Ovary (tissue), 9 donors: ENCODE measurements around the gene MUSK. TPM values are rescaled to one million over a fixed set of nuclear protein-coding genes. Genes with fewer than 3 reads are reported as not detected.
"Not testable (repeated sequence)": the region's sequence is repeated elsewhere in the genome, so short reads cannot be mapped to it uniquely, and the experiment has no call there.

ENCODE experiments used
- DNase-seq, 5 donors: peaks; one replicate each; pipeline ENCODE4 v3.0.0-alpha.2; 2019 to 2020
- H3K27ac ChIP-seq, 2 donors: fragments of 200-600 bp; one replicate each; pipeline versions ENCODE4 v1.5.1 to v1.8.0; 2019 to 2022
- H3K27me3 ChIP-seq: fragments of 200-600 bp; one replicate; pipeline ENCODE4 v1.8.0; 2022
- H3K36me3 ChIP-seq: fragments of 200-600 bp; sonication (generic); one replicate; pipeline ENCODE4 v1.5.1; 2019
- H3K4me1 ChIP-seq: one replicate; pipeline ENCODE4 v1.8.1; 2013; ENCODE audit warnings: mild to moderate bottlenecking, moderate library complexity; ENCODE audit not compliant: insufficient read depth
- H3K4me3 ChIP-seq: fragments of 200-600 bp; sonication (generic); one replicate; pipeline ENCODE4 v1.5.1; 2017
- H3K9me3 ChIP-seq, 2 donors: fragments of 200-600 bp in 1 of 2; sonication (generic) in 1 of 2; one replicate each; pipeline versions ENCODE4 v1.5.1 to v1.8.1; 2013 to 2019; ENCODE audit warnings: mild to moderate bottlenecking in 1 of 2, moderate library complexity in 1 of 2
- EP300 ChIP-seq: sonication (generic); formaldehyde crosslinking; IDR thresholded peaks from one replicate; pipeline ENCODE4 v1.6.1; 2017; ENCODE audit warnings: antibody characterized with exemption
- POLR2A ChIP-seq: fragments of 450-650 bp; IDR thresholded peaks from one replicate; pipeline ENCODE4 v1.6.1; 2017; ENCODE audit warnings: antibody characterized with exemption, mild to moderate bottlenecking, moderate library complexity
- WGBS, 3 donors: extraction: QIAGEN DNeasy Blood & Tissue Kit in 1 of 3; methylation state at CpG; one replicate each; pipeline versions ENCODE4 v1.1.5 to v1.1.7; 2013 to 2017; 5-methylcytosine and 5-hydroxymethylcytosine counted together
- intact Hi-C, 4 donors: fragments of 100-400 bp; cut with DNase I; formaldehyde crosslinking; loops; one replicate each; pipeline versions ENCODE4 v1.11.0 to v1.15.1; 2022 to 2023
- polyA plus RNA-seq, 2 donors: library from polyadenylated mRNA; stranded (reverse); fragments of 200-250 nt in 1 of 2; fragments of 350-450 nt in 1 of 2; fragmentation: Illumina TruSeq in 1 of 2; extraction: RNeasy Lipid Tissue Mini Kit (QIAGEN cat#74804) in 1 of 2; gene quantifications; one replicate each; pipeline ENCODE4 v1.2.3, GENCODE V29; 2013 to 2014
- total RNA-seq, 7 donors: library from RNA; depleted of rRNA in 2 of 7; stranded (reverse); fragments of >200 nt in 2 of 7; fragmentation: NEBNext Ultra II Directional in 3 of 7; extraction: Animal tissue kit (Norgen Biotek cat#: 25700) in 3 of 7; gene quantifications; one replicate each; pipeline versions ENCODE4 v1.1.0 to v1.2.4, GENCODE V29; 2016 to 2023
- TF ChIP-seq, protein P1 (sequence below), 3 donors: fragments of 450-650 bp in 2 of 3; fragments of 200-600 bp in 1 of 3; IDR thresholded peaks; one replicate each; pipeline versions ENCODE4 v1.5.1 to v1.8.0; 2016 to 2022; ENCODE audit warnings: antibody characterized with exemption in 3 of 3, mild to moderate bottlenecking in 1 of 3
- donor health status: DM: no; HTN: no; CAD: no; lungs with moderate emphysema.
- donor health status: DM: no; HTN: no; CAD: no.
- donor health status: Bipolar disorder and iron deficiency.
- donor health status: DM: yes; HTN: yes; CAD: no.
- donor health status: DM: no; HTN: no; CAD: no.
- donor health status: DM: yes; HTN: yes; CAD: no.

Gene MUSK
- total and polyA plus RNA-seq, 9 donors, result 0.10 to 0.91 (median 0.17) TPM; not detected in 1

DNA sequence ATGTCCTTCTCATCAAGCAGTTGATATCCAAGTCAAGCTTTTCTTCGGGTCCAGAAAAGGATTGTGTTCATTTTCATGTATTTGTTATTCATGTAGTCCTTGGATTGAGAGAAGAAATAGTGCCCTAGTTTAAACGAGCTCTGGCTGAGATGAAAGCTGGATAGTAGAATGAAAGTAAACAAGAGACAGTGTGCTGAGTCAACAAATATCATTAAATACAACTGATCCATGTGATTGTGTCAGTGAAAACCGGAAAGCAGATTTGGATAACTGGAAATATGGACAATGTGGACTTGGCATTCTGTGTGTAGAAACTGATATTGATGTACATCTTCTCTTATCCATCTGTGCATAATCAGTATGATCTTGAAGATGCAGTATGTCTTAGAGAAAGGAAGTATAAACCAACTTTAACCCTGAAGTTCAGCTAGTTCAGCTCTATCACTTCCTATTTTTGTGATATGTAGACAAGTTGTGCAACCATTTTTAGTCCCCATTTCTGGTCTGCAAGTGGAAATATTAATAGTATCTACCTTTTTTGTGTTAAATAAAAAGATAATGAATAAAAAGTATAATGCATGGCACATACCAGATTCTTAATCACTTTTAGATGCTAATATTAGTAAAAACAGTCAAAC is 4.4 kb downstream of the MUSK start:
- no peak for DNase-seq
- H3K27ac ChIP-seq, result no peak overlapping the region
- 61 to 67% (median 66%) methylated on average over 3 of the region's 3 CpGs for WGBS, 3 donors
- H3K4me3 ChIP-seq, result no peak overlapping the region
- TF ChIP-seq POLR2A, result no peak
- TF ChIP-seq, protein P1, sequence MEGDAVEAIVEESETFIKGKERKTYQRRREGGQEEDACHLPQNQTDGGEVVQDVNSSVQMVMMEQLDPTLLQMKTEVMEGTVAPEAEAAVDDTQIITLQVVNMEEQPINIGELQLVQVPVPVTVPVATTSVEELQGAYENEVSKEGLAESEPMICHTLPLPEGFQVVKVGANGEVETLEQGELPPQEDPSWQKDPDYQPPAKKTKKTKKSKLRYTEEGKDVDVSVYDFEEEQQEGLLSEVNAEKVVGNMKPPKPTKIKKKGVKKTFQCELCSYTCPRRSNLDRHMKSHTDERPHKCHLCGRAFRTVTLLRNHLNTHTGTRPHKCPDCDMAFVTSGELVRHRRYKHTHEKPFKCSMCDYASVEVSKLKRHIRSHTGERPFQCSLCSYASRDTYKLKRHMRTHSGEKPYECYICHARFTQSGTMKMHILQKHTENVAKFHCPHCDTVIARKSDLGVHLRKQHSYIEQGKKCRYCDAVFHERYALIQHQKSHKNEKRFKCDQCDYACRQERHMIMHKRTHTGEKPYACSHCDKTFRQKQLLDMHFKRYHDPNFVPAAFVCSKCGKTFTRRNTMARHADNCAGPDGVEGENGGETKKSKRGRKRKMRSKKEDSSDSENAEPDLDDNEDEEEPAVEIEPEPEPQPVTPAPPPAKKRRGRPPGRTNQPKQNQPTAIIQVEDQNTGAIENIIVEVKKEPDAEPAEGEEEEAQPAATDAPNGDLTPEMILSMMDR (IDR thresholded peaks at IDR 0.05), result no peak
- no peak for TF ChIP-seq EP300
- no peaks in the 10 kb centered on the region for H3K9me3 ChIP-seq
- H3K4me1 ChIP-seq, result peaks cover 2% of the 10 kb centered on the region
- H3K27me3 ChIP-seq, result no peaks in the 10 kb centered on the region
- intact Hi-C loops, result no loop called here
- H3K36me3 ChIP-seq, result no peaks in the 10 kb centered on the region

DNA sequence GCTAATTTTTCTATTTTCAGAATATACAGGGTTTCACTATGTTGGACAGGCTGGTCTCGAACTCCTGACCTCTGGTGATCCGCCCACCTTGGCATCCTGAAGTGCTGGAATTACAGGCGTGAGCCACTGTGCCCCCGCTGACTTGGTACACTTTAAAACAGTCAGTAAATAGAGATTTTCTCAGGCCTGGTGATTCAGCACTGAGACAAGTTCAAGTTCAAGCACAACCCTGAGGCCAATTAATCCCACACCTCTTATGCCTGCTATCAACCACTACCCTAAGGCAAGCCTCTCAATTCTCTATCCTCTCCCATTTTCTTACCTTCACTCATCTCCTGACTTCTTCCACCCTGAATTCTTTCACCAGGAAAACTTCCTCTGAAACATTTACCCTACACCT is 18.9 kb downstream of the MUSK start:
- intact Hi-C loops, result no loop called here
- Histone ChIP-seq H3K27me3 (no peaks in the 10 kb centered on the region), H3K36me3 (no peaks in the 10 kb centered on the region), H3K4me1 (no peaks in the 10 kb centered on the region), H3K27ac (no peak overlapping the region), H3K4me3 (no peak overlapping the region), H3K9me3 (no peaks in the 10 kb centered on the region)
- TF ChIP-seq EP300 (no peak), POLR2A (no peak)
- TF ChIP-seq, protein P1 (IDR thresholded peaks at IDR 0.05), result no peak
- DNase-seq, result no peak
- WGBS, 3 donors, result 97 to 98% (median 97%) methylated on average over 4 of the region's 4 CpGs

DNA sequence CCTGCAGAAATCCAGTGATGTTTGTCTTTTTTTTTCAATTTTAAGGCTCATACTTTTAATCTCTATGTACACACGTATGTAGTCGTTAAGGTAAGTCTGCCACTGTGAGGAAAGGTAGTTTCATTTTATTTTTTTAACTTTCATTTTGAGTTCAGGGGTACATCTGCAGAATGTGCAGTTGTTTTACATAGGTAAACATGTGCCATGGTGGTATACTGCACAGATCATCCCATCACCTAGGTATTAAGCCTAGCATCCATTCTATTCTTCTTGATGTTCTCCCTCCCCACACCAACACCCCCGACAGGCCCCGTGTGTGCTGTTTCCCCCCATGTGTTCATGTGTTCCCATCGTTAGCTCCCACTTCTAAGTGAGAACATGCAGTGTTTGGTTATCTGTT is 19.7 kb downstream of the MUSK start:
- DNase-seq, result no peak

DNA sequence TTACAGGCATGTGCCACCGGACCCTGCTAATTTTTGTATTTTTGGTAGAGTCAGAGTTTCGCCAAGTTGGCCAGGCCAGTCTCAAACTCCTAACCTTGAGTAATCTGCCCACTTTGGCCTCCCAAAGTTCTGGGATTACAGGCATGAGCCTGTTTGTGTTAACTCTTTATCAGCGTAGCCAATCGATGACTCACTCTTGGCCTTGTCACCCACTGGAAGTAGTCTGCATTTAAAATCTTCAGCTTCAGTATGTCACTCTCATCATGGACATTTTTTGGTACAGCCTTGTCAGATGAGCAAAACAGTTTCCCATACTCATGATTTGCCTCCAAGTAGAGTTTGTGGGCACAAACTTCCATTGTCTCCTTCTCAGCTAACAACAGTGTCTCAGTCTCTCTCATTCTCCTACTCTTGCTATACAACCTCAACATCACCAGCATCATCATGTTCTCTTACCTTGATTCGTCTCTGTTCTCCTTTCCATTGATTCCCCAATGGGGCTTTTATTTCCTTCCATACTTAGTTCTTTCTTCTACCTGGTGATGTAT is 22.5 kb downstream of the MUSK start:
- intact Hi-C loops, result no loop called here
- DNase-seq, result no peak
- WGBS, 3 donors, result 93 to 98% (median 97%) methylated on average over 5 of the region's 5 CpGs

More for the DNA sequence above, 19.7 kb downstream of the MUSK start:
- no peaks in the 10 kb centered on the region for H3K9me3 ChIP-seq
- H3K27ac ChIP-seq, result no peak overlapping the region
- TF ChIP-seq, protein P1 (IDR thresholded peaks at IDR 0.05), result no peak
- no peak for TF ChIP-seq POLR2A
- TF ChIP-seq EP300, result no peak
- H3K36me3 ChIP-seq, result no peaks in the 10 kb centered on the region
- no peak overlapping the region for H3K4me3 ChIP-seq
- H3K27me3 ChIP-seq, result no peaks in the 10 kb centered on the region
- intact Hi-C loops, result no loop called here
- 90 to 95% (median 92%) methylated on average over 5 of the region's 5 CpGs for WGBS, 3 donors
- H3K4me1 ChIP-seq, result no peaks in the 10 kb centered on the region

DNA sequence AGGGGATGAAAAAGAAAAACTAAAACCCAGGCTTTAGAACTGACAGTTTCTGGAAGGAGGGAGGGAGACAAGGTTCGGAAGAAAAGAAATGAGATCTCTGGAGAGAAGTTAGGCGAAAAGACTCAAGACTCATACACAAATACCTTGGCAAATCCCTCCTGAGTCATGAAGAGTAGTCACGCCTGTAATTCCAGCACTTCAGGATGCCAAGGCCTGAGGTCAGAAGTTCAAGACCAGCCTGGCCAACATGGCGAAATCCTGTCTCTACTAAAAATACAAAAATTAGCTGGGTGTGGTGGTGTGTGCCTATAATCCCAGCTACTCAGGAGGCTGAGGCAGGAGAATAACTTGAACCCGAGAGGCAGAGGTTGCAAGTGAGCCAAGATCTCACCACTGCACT is 27.3 kb downstream of the MUSK start:
- H3K4me3 ChIP-seq, intact Hi-C loops, H3K36me3 ChIP-seq, H3K9me3 ChIP-seq, H3K27ac ChIP-seq, H3K27me3 ChIP-seq, DNase-seq, H3K4me1 ChIP-seq: not testable (repeated sequence)
- 91 to 93% (median 91%) methylated on average over 5 of the region's 5 CpGs for WGBS, 3 donors

More for the DNA sequence above, 22.5 kb downstream of the MUSK start:
- no peak overlapping the region for H3K4me3 ChIP-seq
- no peaks in the 10 kb centered on the region for H3K36me3 ChIP-seq
- H3K9me3 ChIP-seq, result no peaks in the 10 kb centered on the region
- H3K4me1 ChIP-seq, result no peaks in the 10 kb centered on the region
- H3K27ac ChIP-seq, result no peak overlapping the region
- peaks cover 3% of the 10 kb centered on the region for H3K27me3 ChIP-seq
- TF ChIP-seq POLR2A (no peak), EP300 (no peak)
- TF ChIP-seq, protein P1 (IDR thresholded peaks at IDR 0.05), result no peak
